GM19193 (cell line): ENCODE data around the gene SYCE3.

Experiments
- POLR2A ChIP-seq: IDR thresholded peaks from 4 replicates; pipeline ENCODE4 v1.6.1; 2011; ENCODE audit not compliant: insufficient read depth, insufficient read length; ENCODE audit errors: extremely low read depth

Gene SYCE3

GRCh38 chr22:50581950-50582492 is 19.3 kb upstream of the SYCE3 start:
- TF ChIP-seq POLR2A: no peak

GRCh38 chr22:50581031-50581949 is 18.6 kb upstream of the SYCE3 start:
- no peak for TF ChIP-seq POLR2A

- no peak for TF ChIP-seq POLR2A
Observed at GRCh38 chr22:50579752-50580151, 17.0 kb upstream of the SYCE3 start.

GRCh38 chr22:50578776-50579310 is 16.1 kb upstream of the SYCE3 start:
- TF ChIP-seq POLR2A: no peak

GRCh38 chr22:50577987-50578775 is 15.5 kb upstream of the SYCE3 start, which contains the start of gene CPT1B:
TSS of gene CPT1B (minus strand) at chr22:50578427. CDS start at chr22:50577915, 512 bp downstream.
- TF ChIP-seq POLR2A: no peak

- no peak for TF ChIP-seq POLR2A
Observed at GRCh38 chr22:50577697-50577986, 14.9 kb upstream of the SYCE3 start.

GRCh38 chr22:50576806-50577696 is 14.3 kb upstream of the SYCE3 start:
- TF ChIP-seq POLR2A: no peak

GRCh38 chr22:50576070-50576469 is 13.4 kb upstream of the SYCE3 start:
- TF ChIP-seq POLR2A: no peak

GRCh38 chr22:50575426-50575941 is 12.8 kb upstream of the SYCE3 start:
- no peak for TF ChIP-seq POLR2A

GRCh38 chr22:50574383-50574755 is 11.7 kb upstream of the SYCE3 start:
- TF ChIP-seq POLR2A: no peak

- no peak for TF ChIP-seq POLR2A
Observed at GRCh38 chr22:50573491-50574382, 11.0 kb upstream of the SYCE3 start.

- no peak for TF ChIP-seq POLR2A
Observed at GRCh38 chr22:50572965-50573364, 10.2 kb upstream of the SYCE3 start.
